Gastroesophageal sphincter (tissue), 4 donors: Measurements from ENCODE around the gene HPCAL1. TPM values are rescaled to one million over a fixed set of nuclear protein-coding genes. Genes with fewer than 3 reads are reported as not detected.
A peak's percentile ranks its signal among the peaks of the same experiment; 100 is the strongest.

Experiments used
- ATAC-seq: fragments of 150-250 bp; one replicate; pipeline ENCODE4 v1.9.1; 2016; ENCODE audit warnings: mild to moderate bottlenecking, moderate library complexity
- H3K27ac ChIP-seq, 4 donors: fragments of 200-600 bp; sonication (generic) in 3 of 4; 1 replicate in 3 of 4; 2 replicates in 1 of 4; pipeline ENCODE4 v1.5.1; 2016 to 2019
- H3K27me3 ChIP-seq: fragments of 200-600 bp; sonication (generic); one replicate; pipeline ENCODE4 v1.5.1; 2019
- H3K36me3 ChIP-seq, 2 donors: fragments of 200-600 bp; sonication (generic); one replicate each; pipeline ENCODE4 v1.5.1; 2019; ENCODE audit warnings: control low read depth in 1 of 2
- H3K4me1 ChIP-seq, 3 donors: fragments of 200-600 bp; sonication (generic); 1 replicate in 2 of 3; 2 replicates in 1 of 3; pipeline ENCODE4 v1.5.1; 2016 to 2019; ENCODE audit warnings: control low read depth in 2 of 3
- H3K4me3 ChIP-seq, 2 donors: fragments of 200-600 bp; sonication (generic); one replicate each; pipeline ENCODE4 v1.5.1; 2019; ENCODE audit warnings: mild to moderate bottlenecking in 1 of 2, moderate library complexity in 1 of 2
- H3K9me3 ChIP-seq, 3 donors: fragments of 200-600 bp; sonication (generic); one replicate each; pipeline ENCODE4 v1.5.1; 2017 to 2019; ENCODE audit warnings: control low read depth in 2 of 3
- EP300 ChIP-seq: sonication (generic); formaldehyde crosslinking; IDR thresholded peaks from one replicate; pipeline ENCODE4 v1.6.1; 2017; ENCODE audit warnings: antibody characterized with exemption, mild to moderate bottlenecking
- POLR2A ChIP-seq, 2 donors: fragments of 450-650 bp; IDR thresholded peaks; one replicate each; pipeline ENCODE4 v1.6.1; 2017; ENCODE audit warnings: antibody characterized with exemption in 2 of 2, mild to moderate bottlenecking in 2 of 2, moderate library complexity in 1 of 2
- POLR2AphosphoS5 ChIP-seq: sonication (generic); formaldehyde crosslinking; IDR thresholded peaks from one replicate; pipeline ENCODE4 v1.6.1; 2017; ENCODE audit warnings: antibody characterized with exemption
- WGBS, 2 donors: methylation state at CpG; one replicate each; pipeline ENCODE4 v1.1.5; 2018; ENCODE audit warnings: low coverage in 1 of 2; 5-methylcytosine and 5-hydroxymethylcytosine counted together
- total RNA-seq, 4 donors: library from RNA; depleted of rRNA; stranded (reverse); fragments of >200 nt; gene quantifications; one replicate each; pipeline ENCODE4 v1.1.0, GENCODE V29; 2016
- TF ChIP-seq, protein P1 (sequence below), 4 experiments: fragments of 200-600 bp in 2 of 4; fragments of 450-650 bp in 2 of 4; sonication (generic) in 1 of 4; IDR thresholded peaks; one replicate each; pipeline ENCODE4 v1.5.1; 2017 to 2019; ENCODE audit warnings: antibody characterized with exemption in 4 of 4, mild to moderate bottlenecking in 2 of 4, moderate library complexity in 2 of 4

HPCAL1 gene
- total RNA-seq, 4 donors from 2014 or later = 17.0 to 42.1 (median 29.8) TPM

DNA sequence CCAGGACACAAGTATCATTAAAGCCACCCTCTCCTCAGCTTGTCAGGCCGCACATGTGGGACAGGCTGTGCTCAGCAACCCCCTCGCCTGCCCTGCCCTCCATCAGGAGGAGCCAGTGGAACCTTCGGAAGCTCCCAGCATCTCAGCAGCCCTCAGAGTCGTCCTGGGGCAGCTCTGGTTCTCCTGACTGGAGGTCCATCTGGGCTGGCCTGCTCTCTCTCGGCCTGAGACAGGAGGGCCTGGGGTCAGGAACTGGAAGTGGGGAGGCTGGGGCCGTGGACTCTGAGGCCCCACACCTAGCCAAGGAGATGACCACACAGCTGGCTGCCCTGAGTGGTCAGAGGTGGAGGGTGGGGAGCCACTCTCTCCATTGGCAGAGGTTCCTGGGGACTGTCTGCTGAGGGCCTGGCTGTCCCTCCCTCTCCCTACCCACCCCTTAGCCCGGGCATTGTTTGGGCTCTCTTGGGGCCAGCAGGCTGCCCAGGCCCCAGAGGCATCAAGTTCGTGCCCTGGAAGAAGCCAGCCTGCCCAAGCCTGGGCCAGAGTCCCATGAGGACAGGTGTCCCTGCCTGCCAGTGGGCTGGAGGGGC is 122.3 kb downstream of the HPCAL1 start:
- WGBS, 2 donors = no CpG with 5 or more reads among the region's 8 CpGs
- Histone ChIP-seq H3K36me3 (peaks cover 0 to 76% of the 10 kb centered on the region in 2 donors), H3K4me1 (peaks cover 0 to 18% (median 2%) of the 10 kb centered on the region in 3 donors), H3K27ac (no peak overlapping the region), H3K4me3 (no peak overlapping the region), H3K9me3 (no peaks in the 10 kb centered on the region), H3K27me3 (no peaks in the 10 kb centered on the region)
- no peak for ATAC-seq
- TF ChIP-seq EP300 (no peak), POLR2A (IDR thresholded peaks at IDR 0.05) (no peak), POLR2AphosphoS5 (no peak)
- TF ChIP-seq, protein P1, sequence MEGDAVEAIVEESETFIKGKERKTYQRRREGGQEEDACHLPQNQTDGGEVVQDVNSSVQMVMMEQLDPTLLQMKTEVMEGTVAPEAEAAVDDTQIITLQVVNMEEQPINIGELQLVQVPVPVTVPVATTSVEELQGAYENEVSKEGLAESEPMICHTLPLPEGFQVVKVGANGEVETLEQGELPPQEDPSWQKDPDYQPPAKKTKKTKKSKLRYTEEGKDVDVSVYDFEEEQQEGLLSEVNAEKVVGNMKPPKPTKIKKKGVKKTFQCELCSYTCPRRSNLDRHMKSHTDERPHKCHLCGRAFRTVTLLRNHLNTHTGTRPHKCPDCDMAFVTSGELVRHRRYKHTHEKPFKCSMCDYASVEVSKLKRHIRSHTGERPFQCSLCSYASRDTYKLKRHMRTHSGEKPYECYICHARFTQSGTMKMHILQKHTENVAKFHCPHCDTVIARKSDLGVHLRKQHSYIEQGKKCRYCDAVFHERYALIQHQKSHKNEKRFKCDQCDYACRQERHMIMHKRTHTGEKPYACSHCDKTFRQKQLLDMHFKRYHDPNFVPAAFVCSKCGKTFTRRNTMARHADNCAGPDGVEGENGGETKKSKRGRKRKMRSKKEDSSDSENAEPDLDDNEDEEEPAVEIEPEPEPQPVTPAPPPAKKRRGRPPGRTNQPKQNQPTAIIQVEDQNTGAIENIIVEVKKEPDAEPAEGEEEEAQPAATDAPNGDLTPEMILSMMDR (IDR thresholded peaks at IDR 0.05) = no peak

DNA sequence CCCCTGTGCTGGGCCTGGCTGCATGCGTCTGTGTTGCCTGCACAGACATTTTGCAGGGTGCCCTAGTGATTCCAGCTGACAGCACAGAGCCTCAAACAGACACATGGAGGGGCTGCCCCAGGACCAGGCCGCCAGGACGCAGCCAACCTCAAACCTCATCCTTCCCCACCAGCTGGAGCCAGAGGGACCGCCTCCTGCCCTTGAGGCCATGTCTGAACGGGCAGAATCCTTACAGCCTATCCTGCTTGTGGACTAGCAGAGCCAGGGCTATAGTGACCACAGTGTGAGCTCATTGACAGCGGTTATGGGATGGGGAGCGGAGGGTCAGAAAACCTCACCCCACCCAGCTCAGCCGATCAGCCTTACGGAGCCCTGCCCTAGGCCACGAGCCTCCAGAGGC is 123.0 kb downstream of the HPCAL1 start:
- Histone ChIP-seq H3K9me3 (no peaks in the 10 kb centered on the region), H3K27ac (no peak overlapping the region), H3K4me3 (no peak overlapping the region), H3K4me1 (peaks cover 0 to 18% (median 2%) of the 10 kb centered on the region in 3 donors), H3K36me3 (peaks cover 0 to 69% of the 10 kb centered on the region in 2 donors), H3K27me3 (no peaks in the 10 kb centered on the region)
- no peak for ATAC-seq
- TF ChIP-seq POLR2AphosphoS5 = no peak
- TF ChIP-seq POLR2A (IDR thresholded peaks at IDR 0.05) = no peak
- no peak for TF ChIP-seq EP300
- TF ChIP-seq, protein P1 (IDR thresholded peaks at IDR 0.05) = no peak
- 80% methylated on average over 1 of the region's 10 CpGs; no CpG with 5 or more reads in 1 of the 2 donors for WGBS, 2 donors

- Histone ChIP-seq H3K9me3 (no peaks in the 10 kb centered on the region), H3K27me3 (peaks cover 10% of the 10 kb centered on the region), H3K27ac (peak overlapping the region in 3 of 4 donors; percentile 43 to 56 (median 47)), H3K4me1 (peaks cover 0 to 20% (median 3%) of the 10 kb centered on the region in 3 donors), H3K36me3 (peaks cover 0 to 56% of the 10 kb centered on the region in 2 donors), H3K4me3 (no peak overlapping the region)
- ATAC-seq = no peak
- WGBS, 2 donors = 57 to 97% methylated on average over 5 of the region's 40 CpGs
- TF ChIP-seq POLR2A (IDR thresholded peaks at IDR 0.05) (no peak), POLR2AphosphoS5 (no peak), EP300 (no peak)
- TF ChIP-seq, protein P1 (IDR thresholded peaks at IDR 0.05) = no peak
Observed at GRCh38 chr2:10426726-10427617, 124.3 kb downstream of the HPCAL1 start.

DNA sequence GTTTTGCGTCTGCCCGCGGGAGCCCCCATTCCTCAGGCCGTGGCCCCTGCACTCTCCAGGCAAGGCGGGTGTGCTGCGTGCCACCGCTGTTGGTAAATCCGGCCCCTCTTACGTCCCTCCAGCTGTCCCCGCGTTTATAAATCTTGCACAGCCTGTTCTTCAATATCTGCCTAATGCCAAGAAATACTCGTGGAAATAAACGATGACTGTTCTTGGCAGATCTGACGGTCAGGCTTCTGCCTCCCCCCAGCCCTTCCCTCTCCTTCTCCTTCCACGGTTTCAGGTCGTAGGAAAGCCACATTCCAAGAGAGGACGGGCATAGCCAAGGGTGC is 124.9 kb downstream of the HPCAL1 start:
- H3K36me3 ChIP-seq = peaks cover 0 to 50% of the 10 kb centered on the region in 2 donors
- ATAC-seq = peak; percentile 23
- H3K9me3 ChIP-seq = no peaks in the 10 kb centered on the region
- WGBS, 2 donors = 38 to 43% methylated on average over 8 to 17 of the region's 17 CpGs
- H3K27me3 ChIP-seq = peaks cover 16% of the 10 kb centered on the region
- TF ChIP-seq, protein P1 (IDR thresholded peaks at IDR 0.05) = no peak
- TF ChIP-seq POLR2A (IDR thresholded peaks at IDR 0.05) (no peak), EP300 (no peak), POLR2AphosphoS5 (no peak)
- peak overlapping the region in 3 of 4 donors; percentile 43 to 56 (median 47) for H3K27ac ChIP-seq
- H3K4me1 ChIP-seq = peaks cover 0 to 26% (median 8%) of the 10 kb centered on the region in 3 donors
- H3K4me3 ChIP-seq = no peak overlapping the region
